ENCODE measurements around the gene EPM2A.

Gene EPM2A

GRCh38 chr6:145735356-145736165 lies at the start of gene EPM2A:
TSS of gene EPM2A (minus strand) at chr6:145735520. CDS start at chr6:145735498, 22 bp downstream.
- Histone ChIP-seq H3K4me1 (ENCODE audit: control insufficient read depth, insufficient read depth, low read length) (no peaks in the 10 kb centered on the region), H3K27ac (ENCODE audit: low read length) (no peak within 1 kb of the TSS), H3K4me3 (ENCODE audit: low read length) (peak within 1 kb of the TSS; percentile 62; the same call in 1 of the 2 replicates), H3K9me3 (ENCODE audit: control insufficient read depth, insufficient read depth, low read length) (no peaks in the 10 kb centered on the region), H3K36me3 (ENCODE audit: control insufficient read depth, insufficient read depth, low read length) (no peaks in the 10 kb centered on the region), H3K27me3 (ENCODE audit: control insufficient read depth, insufficient read depth, low read length) (no peaks in the 10 kb centered on the region)
- WGBS (ENCODE audit: insufficient coverage, insufficient read length), result no CpG with 5 or more reads among the region's 69 CpGs
- peak; percentile 18 for DNase-seq (ENCODE audit: low read depth, low spot score)

- no peaks in the 10 kb centered on the region for H3K27me3 ChIP-seq (ENCODE audit: control insufficient read depth, insufficient read depth, low read length)
- H3K4me3 ChIP-seq (ENCODE audit: low read length), result no peak overlapping the region
- no peaks in the 10 kb centered on the region for H3K36me3 ChIP-seq (ENCODE audit: control insufficient read depth, insufficient read depth, low read length)
- WGBS (ENCODE audit: insufficient coverage, insufficient read length), result no CpG with 5 or more reads among the region's 1 CpG
- H3K27ac ChIP-seq (ENCODE audit: low read length), result no peak overlapping the region
- DNase-seq (ENCODE audit: low read depth, low spot score), result no peak
- no peaks in the 10 kb centered on the region for H3K4me1 ChIP-seq (ENCODE audit: control insufficient read depth, insufficient read depth, low read length)
- no peaks in the 10 kb centered on the region for H3K9me3 ChIP-seq (ENCODE audit: control insufficient read depth, insufficient read depth, low read length)
Measured at GRCh38 chr6:145784683-145785082, 49.4 kb upstream of the EPM2A start.

- Histone ChIP-seq H3K27ac (ENCODE audit: low read length) (no peak overlapping the region), H3K4me3 (ENCODE audit: low read length) (no peak overlapping the region), H3K27me3 (ENCODE audit: control insufficient read depth, insufficient read depth, low read length) (no peaks in the 10 kb centered on the region), H3K36me3 (ENCODE audit: control insufficient read depth, insufficient read depth, low read length) (no peaks in the 10 kb centered on the region), H3K9me3 (ENCODE audit: control insufficient read depth, insufficient read depth, low read length) (no peaks in the 10 kb centered on the region), H3K4me1 (ENCODE audit: control insufficient read depth, insufficient read depth, low read length) (no peaks in the 10 kb centered on the region)
- no peak for DNase-seq (ENCODE audit: low read depth, low spot score)
- WGBS (ENCODE audit: insufficient coverage, insufficient read length), result no CpG with 5 or more reads among the region's 5 CpGs
Measured at GRCh38 chr6:145783796-145784195, 48.5 kb upstream of the EPM2A start.

GRCh38 chr6:145772846-145773245 lies 37.5 kb upstream of the EPM2A start:
- Histone ChIP-seq H3K27ac (ENCODE audit: low read length) (no peak overlapping the region), H3K36me3 (ENCODE audit: control insufficient read depth, insufficient read depth, low read length) (no peaks in the 10 kb centered on the region), H3K9me3 (ENCODE audit: control insufficient read depth, insufficient read depth, low read length) (no peaks in the 10 kb centered on the region), H3K4me1 (ENCODE audit: control insufficient read depth, insufficient read depth, low read length) (no peaks in the 10 kb centered on the region), H3K27me3 (ENCODE audit: control insufficient read depth, insufficient read depth, low read length) (no peaks in the 10 kb centered on the region), H3K4me3 (ENCODE audit: low read length) (no peak overlapping the region)
- no CpG with 5 or more reads among the region's 1 CpG for WGBS (ENCODE audit: insufficient coverage, insufficient read length)
- no peak for DNase-seq (ENCODE audit: low read depth, low spot score)

GRCh38 chr6:145765449-145765848 lies 30.1 kb upstream of the EPM2A start:
- H3K4me3 ChIP-seq (ENCODE audit: low read length), result no peak overlapping the region
- no peak for DNase-seq (ENCODE audit: low read depth, low spot score)
- no peaks in the 10 kb centered on the region for H3K4me1 ChIP-seq (ENCODE audit: control insufficient read depth, insufficient read depth, low read length)
- no peaks in the 10 kb centered on the region for H3K36me3 ChIP-seq (ENCODE audit: control insufficient read depth, insufficient read depth, low read length)
- no peaks in the 10 kb centered on the region for H3K27me3 ChIP-seq (ENCODE audit: control insufficient read depth, insufficient read depth, low read length)
- no peak overlapping the region for H3K27ac ChIP-seq (ENCODE audit: low read length)
- no peaks in the 10 kb centered on the region for H3K9me3 ChIP-seq (ENCODE audit: control insufficient read depth, insufficient read depth, low read length)

- Histone ChIP-seq H3K36me3 (ENCODE audit: control insufficient read depth, insufficient read depth, low read length) (no peaks in the 10 kb centered on the region), H3K27me3 (ENCODE audit: control insufficient read depth, insufficient read depth, low read length) (no peaks in the 10 kb centered on the region), H3K27ac (ENCODE audit: low read length) (no peak overlapping the region), H3K9me3 (ENCODE audit: control insufficient read depth, insufficient read depth, low read length) (no peaks in the 10 kb centered on the region), H3K4me3 (ENCODE audit: low read length) (no peak overlapping the region), H3K4me1 (ENCODE audit: control insufficient read depth, insufficient read depth, low read length) (no peaks in the 10 kb centered on the region)
- no peak for DNase-seq (ENCODE audit: low read depth, low spot score)
Measured at GRCh38 chr6:145763742-145764141, 28.4 kb upstream of the EPM2A start.

- H3K27ac ChIP-seq (ENCODE audit: low read length), result no peak overlapping the region
- no peaks in the 10 kb centered on the region for H3K4me1 ChIP-seq (ENCODE audit: control insufficient read depth, insufficient read depth, low read length)
- no peaks in the 10 kb centered on the region for H3K27me3 ChIP-seq (ENCODE audit: control insufficient read depth, insufficient read depth, low read length)
- no peak for DNase-seq (ENCODE audit: low read depth, low spot score)
- H3K36me3 ChIP-seq (ENCODE audit: control insufficient read depth, insufficient read depth, low read length), result no peaks in the 10 kb centered on the region
- no peak overlapping the region for H3K4me3 ChIP-seq (ENCODE audit: low read length)
- H3K9me3 ChIP-seq (ENCODE audit: control insufficient read depth, insufficient read depth, low read length), result no peaks in the 10 kb centered on the region
Measured at GRCh38 chr6:145761584-145761983, 26.3 kb upstream of the EPM2A start.

- Histone ChIP-seq H3K9me3 (ENCODE audit: control insufficient read depth, insufficient read depth, low read length) (no peaks in the 10 kb centered on the region), H3K27me3 (ENCODE audit: control insufficient read depth, insufficient read depth, low read length) (no peaks in the 10 kb centered on the region), H3K4me1 (ENCODE audit: control insufficient read depth, insufficient read depth, low read length) (no peaks in the 10 kb centered on the region), H3K36me3 (ENCODE audit: control insufficient read depth, insufficient read depth, low read length) (no peaks in the 10 kb centered on the region), H3K27ac (ENCODE audit: low read length) (no peak overlapping the region), H3K4me3 (ENCODE audit: low read length) (no peak overlapping the region)
- no peak for DNase-seq (ENCODE audit: low read depth, low spot score)
- WGBS (ENCODE audit: insufficient coverage, insufficient read length), result no CpG with 5 or more reads among the region's 4 CpGs
Measured at GRCh38 chr6:145758113-145758512, 22.8 kb upstream of the EPM2A start.

GRCh38 chr6:145756170-145756662 lies 20.9 kb upstream of the EPM2A start:
- Histone ChIP-seq H3K27ac (ENCODE audit: low read length) (no peak overlapping the region), H3K4me3 (ENCODE audit: low read length) (no peak overlapping the region), H3K27me3 (ENCODE audit: control insufficient read depth, insufficient read depth, low read length) (no peaks in the 10 kb centered on the region), H3K9me3 (ENCODE audit: control insufficient read depth, insufficient read depth, low read length) (no peaks in the 10 kb centered on the region), H3K4me1 (ENCODE audit: control insufficient read depth, insufficient read depth, low read length) (no peaks in the 10 kb centered on the region), H3K36me3 (ENCODE audit: control insufficient read depth, insufficient read depth, low read length) (no peaks in the 10 kb centered on the region)
- whole genome bisulfite sequencing (ENCODE audit: insufficient coverage, insufficient read length), result no CpG with 5 or more reads among the region's 1 CpG
- no peak for DNase-seq (ENCODE audit: low read depth, low spot score)

GRCh38 chr6:145755682-145756081 lies 20.4 kb upstream of the EPM2A start:
- no peaks in the 10 kb centered on the region for H3K36me3 ChIP-seq (ENCODE audit: control insufficient read depth, insufficient read depth, low read length)
- H3K4me3 ChIP-seq (ENCODE audit: low read length), result no peak overlapping the region
- H3K27ac ChIP-seq (ENCODE audit: low read length), result no peak overlapping the region
- no peak for DNase-seq (ENCODE audit: low read depth, low spot score)
- H3K27me3 ChIP-seq (ENCODE audit: control insufficient read depth, insufficient read depth, low read length), result no peaks in the 10 kb centered on the region
- no peaks in the 10 kb centered on the region for H3K9me3 ChIP-seq (ENCODE audit: control insufficient read depth, insufficient read depth, low read length)
- H3K4me1 ChIP-seq (ENCODE audit: control insufficient read depth, insufficient read depth, low read length), result no peaks in the 10 kb centered on the region

- no CpG with 5 or more reads among the region's 2 CpGs for WGBS (ENCODE audit: insufficient coverage, insufficient read length)
Measured at GRCh38 chr6:145752638-145753037, 17.3 kb upstream of the EPM2A start.

More at GRCh38 chr6:145752638-145753037, 17.3 kb upstream of the EPM2A start:
- H3K27me3 ChIP-seq (ENCODE audit: control insufficient read depth, insufficient read depth, low read length), result no peaks in the 10 kb centered on the region
- H3K9me3 ChIP-seq (ENCODE audit: control insufficient read depth, insufficient read depth, low read length), result no peaks in the 10 kb centered on the region
- H3K4me1 ChIP-seq (ENCODE audit: control insufficient read depth, insufficient read depth, low read length), result no peaks in the 10 kb centered on the region
- no peak overlapping the region for H3K27ac ChIP-seq (ENCODE audit: low read length)
- no peak overlapping the region for H3K4me3 ChIP-seq (ENCODE audit: low read length)
- no peaks in the 10 kb centered on the region for H3K36me3 ChIP-seq (ENCODE audit: control insufficient read depth, insufficient read depth, low read length)
- no peak for DNase-seq (ENCODE audit: low read depth, low spot score)
